Measurements from ENCODE around the gene MYRFL.

Gene MYRFL

GRCh38 chr12:69875416-69875935 lies 50.4 kb downstream of the MYRFL start:
- no peaks in the 10 kb centered on the region for H4K20me1 ChIP-seq (ENCODE audit: insufficient read depth)
- no peak overlapping the region for H3K27ac ChIP-seq
- no peak overlapping the region for H3K4me3 ChIP-seq (IDR thresholded peaks at IDR 0.05; ENCODE audit: insufficient read depth, low read depth, low read length)
- no peaks in the 10 kb centered on the region for H3K79me2 ChIP-seq (ENCODE audit: insufficient read depth, low read depth)
- TF ChIP-seq, protein P1, sequence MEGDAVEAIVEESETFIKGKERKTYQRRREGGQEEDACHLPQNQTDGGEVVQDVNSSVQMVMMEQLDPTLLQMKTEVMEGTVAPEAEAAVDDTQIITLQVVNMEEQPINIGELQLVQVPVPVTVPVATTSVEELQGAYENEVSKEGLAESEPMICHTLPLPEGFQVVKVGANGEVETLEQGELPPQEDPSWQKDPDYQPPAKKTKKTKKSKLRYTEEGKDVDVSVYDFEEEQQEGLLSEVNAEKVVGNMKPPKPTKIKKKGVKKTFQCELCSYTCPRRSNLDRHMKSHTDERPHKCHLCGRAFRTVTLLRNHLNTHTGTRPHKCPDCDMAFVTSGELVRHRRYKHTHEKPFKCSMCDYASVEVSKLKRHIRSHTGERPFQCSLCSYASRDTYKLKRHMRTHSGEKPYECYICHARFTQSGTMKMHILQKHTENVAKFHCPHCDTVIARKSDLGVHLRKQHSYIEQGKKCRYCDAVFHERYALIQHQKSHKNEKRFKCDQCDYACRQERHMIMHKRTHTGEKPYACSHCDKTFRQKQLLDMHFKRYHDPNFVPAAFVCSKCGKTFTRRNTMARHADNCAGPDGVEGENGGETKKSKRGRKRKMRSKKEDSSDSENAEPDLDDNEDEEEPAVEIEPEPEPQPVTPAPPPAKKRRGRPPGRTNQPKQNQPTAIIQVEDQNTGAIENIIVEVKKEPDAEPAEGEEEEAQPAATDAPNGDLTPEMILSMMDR (conservative IDR thresholded peaks at IDR 0.05; ENCODE audit: low read depth, low read length): no peak
- H3K4me1 ChIP-seq (ENCODE audit: low read depth, poor library complexity, severe bottlenecking): peaks cover 3% of the 10 kb centered on the region
- H3K9ac ChIP-seq: no peak overlapping the region
- H3K36me3 ChIP-seq (ENCODE audit: insufficient read depth): no peaks in the 10 kb centered on the region
- H3K4me2 ChIP-seq: no peak overlapping the region
- H3K27me3 ChIP-seq (ENCODE audit: insufficient read depth, low read depth): no peaks in the 10 kb centered on the region
- no peak overlapping the region for H2AFZ ChIP-seq (ENCODE audit: low read depth)

DNA sequence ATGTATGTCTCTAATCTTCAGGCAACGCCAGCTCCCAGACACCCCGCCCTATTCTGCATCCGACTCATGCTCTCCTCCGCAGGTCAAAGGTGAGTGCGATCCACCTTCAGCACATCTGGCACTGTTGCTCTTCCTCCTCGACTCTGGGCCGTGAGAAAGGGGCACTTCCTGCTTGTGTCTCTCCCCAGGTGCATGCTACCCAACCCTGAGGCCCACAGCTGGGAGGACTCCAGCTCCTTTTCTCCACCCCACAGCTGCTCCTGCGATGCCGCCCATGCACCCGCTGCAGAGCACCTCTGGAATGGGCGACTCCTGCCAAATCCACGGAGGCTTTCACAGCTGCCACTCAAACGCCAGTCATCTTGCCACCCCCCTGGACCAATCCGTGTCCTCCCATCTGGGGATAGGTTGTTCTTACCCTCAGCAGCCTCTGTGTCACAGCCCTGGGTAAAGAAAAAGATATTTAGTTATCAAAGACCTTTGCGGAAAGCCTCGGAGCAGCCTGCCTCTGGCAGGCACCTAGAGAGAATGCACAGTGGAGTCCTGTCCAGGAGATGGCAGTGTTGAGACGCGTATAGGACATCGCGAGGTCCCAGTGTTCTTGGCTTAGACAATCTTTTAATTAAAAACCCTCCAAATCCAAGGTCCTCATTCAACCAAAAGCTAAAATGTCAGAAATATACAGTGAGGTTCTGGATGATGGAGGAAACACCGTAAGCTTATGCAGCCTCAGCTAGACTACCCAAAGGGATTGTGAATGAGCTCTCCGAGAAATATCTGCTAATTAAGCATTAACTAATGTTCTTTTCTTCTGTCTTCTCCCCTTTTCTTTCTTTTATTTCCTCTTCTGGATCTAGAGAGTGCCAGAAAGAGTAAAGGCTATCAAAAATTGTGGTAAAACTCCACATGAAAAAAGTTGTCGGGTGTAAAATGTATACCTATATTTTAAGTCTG lies 54.3 kb downstream of the MYRFL start:
- TF ChIP-seq, protein P1 (conservative IDR thresholded peaks at IDR 0.05; ENCODE audit: low read depth, low read length): peak; percentile 100
- Histone ChIP-seq H3K27ac (no peak overlapping the region), H2AFZ (ENCODE audit: low read depth) (peak overlapping the region; percentile 76; the same call in 1 of the 2 replicates), H3K4me1 (ENCODE audit: low read depth, poor library complexity, severe bottlenecking) (peaks cover 3% of the 10 kb centered on the region), H3K79me2 (ENCODE audit: insufficient read depth, low read depth) (no peaks in the 10 kb centered on the region), H3K4me2 (peak overlapping the region; percentile 35; the same call in 1 of the 2 replicates), H3K4me3 (IDR thresholded peaks at IDR 0.05; ENCODE audit: insufficient read depth, low read depth, low read length) (no peak overlapping the region), H3K36me3 (ENCODE audit: insufficient read depth) (no peaks in the 10 kb centered on the region), H4K20me1 (ENCODE audit: insufficient read depth) (no peaks in the 10 kb centered on the region), H3K9ac (no peak overlapping the region), H3K27me3 (ENCODE audit: insufficient read depth, low read depth) (no peaks in the 10 kb centered on the region)

- TF ChIP-seq, protein P1 (conservative IDR thresholded peaks at IDR 0.05; ENCODE audit: low read depth, low read length): no peak; the same call in 1 of the 2 replicates
- H2AFZ ChIP-seq (ENCODE audit: low read depth): no peak overlapping the region
- no peak overlapping the region for H3K9ac ChIP-seq
- H3K27ac ChIP-seq: no peak overlapping the region
- H3K4me1 ChIP-seq (ENCODE audit: low read depth, poor library complexity, severe bottlenecking): peaks cover 15% of the 10 kb centered on the region
- H3K4me3 ChIP-seq (IDR thresholded peaks at IDR 0.05; ENCODE audit: insufficient read depth, low read depth, low read length): no peak overlapping the region
- H3K79me2 ChIP-seq (ENCODE audit: insufficient read depth, low read depth): no peaks in the 10 kb centered on the region
- no peak overlapping the region for H3K4me2 ChIP-seq
- H3K36me3 ChIP-seq (ENCODE audit: insufficient read depth): no peaks in the 10 kb centered on the region
- H4K20me1 ChIP-seq (ENCODE audit: insufficient read depth): no peaks in the 10 kb centered on the region
- no peaks in the 10 kb centered on the region for H3K27me3 ChIP-seq (ENCODE audit: insufficient read depth, low read depth)
Measured at GRCh38 chr12:69880571-69880970, 55.5 kb downstream of the MYRFL start.

- Histone ChIP-seq H3K27me3 (ENCODE audit: insufficient read depth, low read depth) (no peaks in the 10 kb centered on the region), H4K20me1 (ENCODE audit: insufficient read depth) (no peaks in the 10 kb centered on the region), H3K9ac (no peak overlapping the region), H3K4me1 (ENCODE audit: low read depth, poor library complexity, severe bottlenecking) (peaks cover 27% of the 10 kb centered on the region), H3K79me2 (ENCODE audit: insufficient read depth, low read depth) (no peaks in the 10 kb centered on the region), H3K27ac (no peak overlapping the region), H3K4me3 (IDR thresholded peaks at IDR 0.05; ENCODE audit: insufficient read depth, low read depth, low read length) (no peak overlapping the region), H3K36me3 (ENCODE audit: insufficient read depth) (no peaks in the 10 kb centered on the region), H3K4me2 (no peak overlapping the region), H2AFZ (ENCODE audit: low read depth) (no peak overlapping the region)
- TF ChIP-seq, protein P1 (conservative IDR thresholded peaks at IDR 0.05; ENCODE audit: low read depth, low read length): no peak
Measured at GRCh38 chr12:69881771-69882170, 56.7 kb downstream of the MYRFL start.
